MCF 10A (cell line): ENCODE measurements around the gene ADK. TPM values are rescaled to one million over a fixed set of nuclear protein-coding genes. Genes with fewer than 3 reads are reported as not detected.

Experiments used
- BruUV-seq: library from RNA; stranded (reverse); fragments of 400-500 nt; replicated peaks from 2 replicates; lab custom pipeline; 2021; lab: Mats Ljungman, UMichigan
- CTCF ChIA-PET: fragments of 300-600 bp; sonication (Branson Sonifier 250); formaldehyde crosslinking; extraction: SDS; loops from one replicate; lab custom pipeline; 2021; ENCODE audit warnings: antibody characterized with exemption, inconsistent platforms; lab: Yijun Ruan, JAX
- POLR2A ChIA-PET: fragments of 300-600, 350-650 bp; sonication (Branson Sonifier 250); formaldehyde crosslinking; extraction: SDS; loops from one replicate; lab custom pipeline; 2020; ENCODE audit warnings: antibody characterized with exemption, inconsistent platforms; lab: Yijun Ruan, JAX
- DNase-seq: peaks from one replicate; pipeline ENCODE4 v3.0.0-alpha.2; 2018; ENCODE audit not compliant: unreplicated experiment
- H3K27ac Mint-ChIP-seq: one replicate; pipeline ENCODE4 v1.8.0; 2022; ENCODE audit warnings: mild to moderate bottlenecking, low read depth, mixed read lengths; ENCODE audit not compliant: unreplicated experiment
- H3K27me3 Mint-ChIP-seq: one replicate; pipeline ENCODE4 v1.8.0; 2022; ENCODE audit warnings: mixed read lengths; ENCODE audit not compliant: insufficient read depth, unreplicated experiment
- H3K36me3 Mint-ChIP-seq: one replicate; pipeline ENCODE4 v1.8.0; 2022; ENCODE audit warnings: mild to moderate bottlenecking, moderate library complexity, mixed read lengths; ENCODE audit not compliant: insufficient read depth, unreplicated experiment
- H3K4me1 Mint-ChIP-seq: one replicate; pipeline ENCODE4 v1.8.0; 2022; ENCODE audit warnings: mixed read lengths; ENCODE audit not compliant: insufficient read depth, unreplicated experiment
- H3K4me3 Mint-ChIP-seq: one replicate; pipeline ENCODE4 v1.8.0; 2022; ENCODE audit warnings: mild to moderate bottlenecking, moderate library complexity, mixed read lengths; ENCODE audit not compliant: unreplicated experiment
- H3K9me3 Mint-ChIP-seq: one replicate; pipeline ENCODE4 v1.8.0; 2022; ENCODE audit warnings: mixed read lengths; ENCODE audit not compliant: unreplicated experiment
- intact Hi-C: fragments of 100-400 bp; cut with micrococcal nuclease; formaldehyde crosslinking; loops from 2 replicates; pipeline ENCODE4 v1.14.1; 2022
- total RNA-seq: library from RNA; stranded (reverse); gene quantifications from 2 replicates; pipeline ENCODE4 v1.2.3, GENCODE V29; 2022
- TF ChIP-seq, protein P1 (sequence below): fragments of 200-600 bp; IDR thresholded peaks from one replicate; pipeline ENCODE4 v1.8.0; 2022; ENCODE audit warnings: antibody characterized with exemption, mild to moderate bottlenecking; ENCODE audit not compliant: unreplicated experiment

The ADK gene
- total RNA-seq, 1 experiment from 2014 or later = 98.6 TPM

DNA sequence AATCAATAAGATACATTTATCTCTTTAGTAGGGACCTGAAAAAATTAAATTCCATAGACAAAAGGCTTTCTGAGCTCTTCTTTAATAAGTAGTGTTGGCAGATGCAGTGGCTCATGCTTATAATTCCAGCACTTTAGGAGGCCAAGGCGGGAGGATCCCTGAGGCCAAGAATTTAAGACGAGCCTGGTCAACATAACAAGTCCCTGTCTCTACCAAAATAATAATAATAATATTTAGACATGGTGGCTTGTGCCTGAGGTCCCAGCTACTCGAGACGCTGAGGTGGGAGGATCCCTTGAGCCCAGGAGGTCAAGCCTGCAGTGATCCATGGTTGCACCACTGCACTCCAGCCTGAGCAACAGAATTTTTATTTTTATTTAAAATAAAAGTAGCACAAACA, 280.8 kb downstream of the ADK start:
- no peak overlapping the region for H3K4me3 Mint-ChIP-seq
- no peak overlapping the region for H3K27ac Mint-ChIP-seq
- TF ChIP-seq, protein P1, sequence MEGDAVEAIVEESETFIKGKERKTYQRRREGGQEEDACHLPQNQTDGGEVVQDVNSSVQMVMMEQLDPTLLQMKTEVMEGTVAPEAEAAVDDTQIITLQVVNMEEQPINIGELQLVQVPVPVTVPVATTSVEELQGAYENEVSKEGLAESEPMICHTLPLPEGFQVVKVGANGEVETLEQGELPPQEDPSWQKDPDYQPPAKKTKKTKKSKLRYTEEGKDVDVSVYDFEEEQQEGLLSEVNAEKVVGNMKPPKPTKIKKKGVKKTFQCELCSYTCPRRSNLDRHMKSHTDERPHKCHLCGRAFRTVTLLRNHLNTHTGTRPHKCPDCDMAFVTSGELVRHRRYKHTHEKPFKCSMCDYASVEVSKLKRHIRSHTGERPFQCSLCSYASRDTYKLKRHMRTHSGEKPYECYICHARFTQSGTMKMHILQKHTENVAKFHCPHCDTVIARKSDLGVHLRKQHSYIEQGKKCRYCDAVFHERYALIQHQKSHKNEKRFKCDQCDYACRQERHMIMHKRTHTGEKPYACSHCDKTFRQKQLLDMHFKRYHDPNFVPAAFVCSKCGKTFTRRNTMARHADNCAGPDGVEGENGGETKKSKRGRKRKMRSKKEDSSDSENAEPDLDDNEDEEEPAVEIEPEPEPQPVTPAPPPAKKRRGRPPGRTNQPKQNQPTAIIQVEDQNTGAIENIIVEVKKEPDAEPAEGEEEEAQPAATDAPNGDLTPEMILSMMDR = no peak
- DNase-seq = no peak
- no peaks in the 10 kb centered on the region for H3K9me3 Mint-ChIP-seq
- H3K4me1 Mint-ChIP-seq = peaks cover 9% of the 10 kb centered on the region
- no TSS peak for BruUV-seq
- H3K27me3 Mint-ChIP-seq = no peaks in the 10 kb centered on the region
- peaks cover 26% of the 10 kb centered on the region for H3K36me3 Mint-ChIP-seq
- ChIA-PET POLR2A (interaction anchor here (1.6 kb wide), 1 partner anchor 11 kb away, joined by 6 read pairs; no protein-coding TSS in a partner anchor), CTCF (interaction anchor here (0.9 kb wide), 1 partner anchor 165 kb away, joined by 3 read pairs; no protein-coding TSS in a partner anchor)
- intact Hi-C loops = no loop called here

DNA sequence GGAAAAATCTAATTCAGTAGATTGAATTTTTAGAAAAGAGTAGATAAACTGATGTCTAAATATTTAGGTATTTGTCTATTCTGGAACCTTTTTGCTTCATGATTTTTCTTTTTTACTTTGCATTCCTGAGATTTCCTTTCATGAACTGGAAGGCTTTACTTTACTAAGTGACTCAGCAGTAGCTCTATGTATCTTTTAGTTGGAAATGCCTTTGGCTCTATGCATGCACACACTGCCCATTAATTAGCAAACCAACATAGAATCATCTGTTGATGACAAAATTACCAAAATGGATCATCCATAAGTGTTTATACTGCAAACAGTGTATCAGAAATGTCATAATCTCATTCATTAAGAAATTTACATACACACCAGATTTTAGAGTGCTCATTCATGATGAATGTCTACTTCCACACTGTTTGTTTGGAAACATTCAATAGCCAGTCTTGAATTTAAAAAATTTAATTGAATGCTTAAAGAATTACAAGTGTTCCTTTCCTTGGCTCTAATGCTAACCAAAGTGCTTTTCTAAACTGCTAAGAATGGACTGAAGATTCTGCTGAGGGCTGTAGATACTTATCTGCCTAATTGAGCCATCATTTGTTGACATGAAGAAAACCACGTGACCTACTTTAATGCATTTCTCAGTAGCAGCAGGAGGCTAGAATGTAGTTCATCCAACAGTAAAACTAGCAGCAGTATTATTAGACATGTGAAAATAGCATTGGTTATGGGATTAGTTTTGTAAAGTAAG, 282.0 kb downstream of the ADK start:
- Mint-ChIP-seq H3K4me1 (peaks cover 17% of the 10 kb centered on the region), H3K27ac (no peak overlapping the region), H3K4me3 (no peak overlapping the region), H3K27me3 (no peaks in the 10 kb centered on the region), H3K9me3 (no peaks in the 10 kb centered on the region), H3K36me3 (peaks cover 24% of the 10 kb centered on the region)
- TF ChIP-seq, protein P1 = no peak
- intact Hi-C loops = no loop called here
- BruUV-seq = no TSS peak
- ChIA-PET POLR2A (interaction anchor here (0.7 to 1.1 kb wide), 2 partner anchors 140 to 150 kb away, joined by 3 to 4 read pairs; no protein-coding TSS in a partner anchor), CTCF (interaction anchor here (0.5 to 0.6 kb wide), 2 partner anchors 53 to 776 kb away, joined by 3 read pairs; no protein-coding TSS in a partner anchor)
- DNase-seq = no peak

DNA sequence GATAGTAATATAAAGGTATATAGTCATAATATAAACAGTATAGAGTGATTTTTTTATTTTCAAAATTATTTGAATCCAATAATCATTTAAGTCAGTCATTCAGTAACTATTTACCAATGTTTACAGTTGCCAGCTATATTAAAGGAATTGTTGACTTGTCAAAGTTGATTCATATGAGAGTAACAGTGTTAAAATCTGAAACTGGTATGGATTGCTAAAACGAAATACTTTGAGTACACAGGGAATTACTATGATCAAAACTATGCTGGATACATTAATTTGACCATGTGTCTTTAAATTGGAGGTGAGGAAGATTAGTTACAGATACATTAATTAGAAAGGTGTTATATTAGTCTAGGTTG, 282.6 kb downstream of the ADK start:
- no peak for DNase-seq
- no peaks in the 10 kb centered on the region for H3K9me3 Mint-ChIP-seq
- no peak overlapping the region for H3K4me3 Mint-ChIP-seq
- TF ChIP-seq, protein P1 = no peak
- BruUV-seq = no TSS peak
- H3K27me3 Mint-ChIP-seq = no peaks in the 10 kb centered on the region
- CTCF ChIA-PET = no interaction called here
- H3K36me3 Mint-ChIP-seq = peaks cover 20% of the 10 kb centered on the region
- H3K4me1 Mint-ChIP-seq = peaks cover 17% of the 10 kb centered on the region
- POLR2A ChIA-PET = interaction anchor here (0.7 kb wide), 1 partner anchor 151 kb away, joined by 4 read pairs; no protein-coding TSS in a partner anchor
- intact Hi-C loops = no loop called here
- H3K27ac Mint-ChIP-seq = no peak overlapping the region

DNA sequence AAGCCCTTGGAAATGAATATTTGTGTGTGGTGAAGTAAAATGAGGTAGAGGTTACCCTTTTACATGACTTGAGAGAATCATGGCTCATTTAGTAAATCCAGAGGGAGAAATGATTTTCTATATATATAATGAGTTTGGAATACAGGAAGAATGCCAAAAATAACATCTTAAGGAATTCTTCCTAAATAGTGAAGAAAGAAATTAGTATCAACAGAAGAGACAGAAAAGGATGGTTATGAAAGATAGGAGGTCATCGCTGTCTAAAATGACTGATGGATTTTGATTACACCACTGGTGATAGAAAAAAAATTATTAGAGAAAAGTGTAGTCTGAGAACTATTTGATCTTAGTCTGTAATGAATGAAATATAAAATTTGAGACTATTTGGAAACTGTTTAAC, 283.0 kb downstream of the ADK start:
- intact Hi-C loops = no loop called here
- TF ChIP-seq, protein P1 = no peak
- Mint-ChIP-seq H3K27me3 (no peaks in the 10 kb centered on the region), H3K36me3 (peaks cover 20% of the 10 kb centered on the region), H3K9me3 (no peaks in the 10 kb centered on the region), H3K27ac (no peak overlapping the region), H3K4me3 (no peak overlapping the region), H3K4me1 (peaks cover 17% of the 10 kb centered on the region)
- DNase-seq = no peak
- no TSS peak for BruUV-seq
- ChIA-PET CTCF (no interaction called here), POLR2A (interaction anchor here (0.7 kb wide), 1 partner anchor 151 kb away, joined by 4 read pairs; no protein-coding TSS in a partner anchor)
